GM19238 (cell line): ENCODE measurements around the gene TAS2R41.

Experiments
- DNase-seq: peaks from one replicate; pipeline ENCODE4 v3.0.0; 2011; ENCODE audit warnings: low spot score; ENCODE audit not compliant: insufficient read length

The TAS2R41 gene, protein sequence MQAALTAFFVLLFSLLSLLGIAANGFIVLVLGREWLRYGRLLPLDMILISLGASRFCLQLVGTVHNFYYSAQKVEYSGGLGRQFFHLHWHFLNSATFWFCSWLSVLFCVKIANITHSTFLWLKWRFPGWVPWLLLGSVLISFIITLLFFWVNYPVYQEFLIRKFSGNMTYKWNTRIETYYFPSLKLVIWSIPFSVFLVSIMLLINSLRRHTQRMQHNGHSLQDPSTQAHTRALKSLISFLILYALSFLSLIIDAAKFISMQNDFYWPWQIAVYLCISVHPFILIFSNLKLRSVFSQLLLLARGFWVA

DNA sequence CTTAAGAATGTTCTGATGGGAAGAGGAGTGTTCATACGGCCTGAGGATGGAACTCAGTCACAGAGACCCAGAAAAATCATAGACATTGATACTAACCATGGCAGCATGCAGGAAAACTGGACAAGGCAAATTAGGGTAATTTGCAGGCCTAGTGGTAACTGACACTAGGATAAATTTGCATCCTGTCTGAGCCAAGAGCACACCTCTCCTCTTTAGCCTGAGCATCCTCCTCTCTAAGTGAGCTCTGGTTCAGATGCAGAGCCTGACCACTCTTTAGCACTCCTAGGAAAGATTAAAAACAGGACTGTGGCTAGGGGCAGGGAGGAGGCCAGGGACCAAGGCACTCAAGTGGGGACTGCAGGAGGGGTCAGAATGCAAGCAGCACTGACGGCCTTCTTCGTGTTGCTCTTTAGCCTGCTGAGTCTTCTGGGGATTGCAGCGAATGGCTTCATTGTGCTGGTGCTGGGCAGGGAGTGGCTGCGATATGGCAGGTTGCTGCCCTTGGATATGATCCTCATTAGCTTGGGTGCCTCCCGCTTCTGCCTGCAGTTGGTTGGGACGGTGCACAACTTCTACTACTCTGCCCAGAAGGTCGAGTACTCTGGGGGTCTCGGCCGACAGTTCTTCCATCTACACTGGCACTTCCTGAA is at the start of gene TAS2R41:
TAS2R41 (plus strand) TSS at position 373 of the 650 bp plus-strand sequence; CDS start at position 373, 0 bp downstream.
- DNase-seq, result no peak

- no peak for DNase-seq
These were observed 47.6 kb upstream of the TAS2R41 start for GRCh38 chr7:143429770-143430698.

GRCh38 chr7:143431109-143431508 is 46.6 kb upstream of the TAS2R41 start:
- DNase-seq, result no peak

DNA sequence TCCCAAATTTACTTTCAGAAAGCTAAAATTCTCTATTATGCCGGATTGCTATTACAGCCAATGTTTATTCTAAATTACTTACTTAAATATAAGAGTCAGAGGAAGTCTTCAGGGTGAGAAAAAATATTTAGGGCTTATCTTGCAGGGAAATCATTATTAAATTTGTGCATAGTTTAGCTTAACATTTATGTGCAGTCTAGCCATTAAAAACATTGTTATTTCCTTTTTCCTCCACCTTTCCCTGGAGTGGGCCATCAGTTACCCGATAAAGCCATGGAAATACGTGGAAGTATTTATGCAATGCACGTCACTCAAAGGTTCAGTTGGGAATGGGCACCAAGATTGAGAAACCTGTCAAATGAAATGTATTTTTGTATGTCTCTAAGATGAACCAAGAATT is 43.9 kb upstream of the TAS2R41 start:
- DNase-seq, result no peak

DNA sequence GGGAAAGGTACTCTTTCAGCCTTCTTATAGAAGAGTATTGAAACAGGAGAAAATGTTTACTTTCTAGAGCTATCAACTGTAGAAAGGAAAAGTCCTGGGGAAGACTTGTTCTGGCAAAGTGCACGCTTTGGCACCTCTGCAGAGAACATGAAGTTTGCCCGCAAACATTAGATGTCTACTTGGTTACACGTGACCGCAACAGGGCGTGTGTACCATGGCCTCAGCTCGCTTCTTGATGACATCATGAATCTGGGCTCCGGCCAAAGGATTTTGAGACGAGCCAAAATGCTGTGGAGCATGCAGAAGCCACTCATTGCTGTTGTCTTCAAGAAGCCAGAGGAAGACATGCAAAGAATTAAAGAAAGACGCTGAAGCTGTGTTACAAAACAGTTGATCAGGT is 43.0 kb upstream of the TAS2R41 start:
- DNase-seq, result no peak

GRCh38 chr7:143435266-143435665 is 42.4 kb upstream of the TAS2R41 start:
- no peak for DNase-seq

GRCh38 chr7:143436325-143436946 is 41.2 kb upstream of the TAS2R41 start:
- no peak for DNase-seq

DNA sequence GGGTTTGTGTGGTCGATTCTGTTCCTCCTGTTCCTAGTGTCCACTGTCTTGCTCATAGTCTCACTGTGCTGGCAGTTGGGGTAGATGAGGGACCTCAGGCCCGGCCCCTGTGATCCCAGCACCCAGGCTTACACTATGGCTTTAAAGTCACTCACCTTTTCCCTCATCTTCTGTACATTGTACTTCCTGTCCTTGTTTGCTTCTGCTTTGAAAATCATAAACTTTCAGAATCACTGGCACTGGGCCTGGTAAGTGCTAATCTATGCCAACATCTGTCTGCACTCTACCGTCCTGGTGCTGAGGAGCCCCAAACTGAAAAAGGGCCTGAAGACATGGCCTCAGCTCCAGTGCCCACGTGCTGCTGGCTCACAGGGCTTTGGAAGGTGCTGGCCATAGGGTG is 40.1 kb upstream of the TAS2R41 start:
- DNase-seq, result no peak

DNA sequence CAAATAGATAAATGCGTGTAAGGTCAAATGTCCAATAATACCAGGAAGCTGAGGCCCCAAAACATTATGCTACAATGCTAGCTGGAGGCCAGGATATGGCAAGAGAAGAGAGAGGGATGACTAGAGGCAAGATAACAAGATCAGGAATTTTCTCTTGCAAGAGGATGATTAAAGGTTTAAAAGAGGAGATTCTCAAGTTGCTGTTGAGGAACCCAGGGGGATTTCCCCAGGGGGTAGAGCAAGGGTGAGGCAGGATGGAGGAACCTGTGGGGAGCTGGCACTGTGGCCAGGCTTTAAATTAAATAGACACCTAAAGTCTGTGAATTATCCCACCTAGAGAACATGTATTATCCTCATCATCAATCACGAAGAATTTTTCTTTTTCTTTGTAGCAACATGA is 37.8 kb upstream of the TAS2R41 start:
- no peak for DNase-seq

- DNase-seq, result no peak
These were observed 34.5 kb upstream of the TAS2R41 start, which contains the start of gene TAS2R60 for GRCh38 chr7:143443153-143443552. TAS2R60 (plus strand) TSS chr7:143443453; CDS start chr7:143443453, 0 bp downstream.

DNA sequence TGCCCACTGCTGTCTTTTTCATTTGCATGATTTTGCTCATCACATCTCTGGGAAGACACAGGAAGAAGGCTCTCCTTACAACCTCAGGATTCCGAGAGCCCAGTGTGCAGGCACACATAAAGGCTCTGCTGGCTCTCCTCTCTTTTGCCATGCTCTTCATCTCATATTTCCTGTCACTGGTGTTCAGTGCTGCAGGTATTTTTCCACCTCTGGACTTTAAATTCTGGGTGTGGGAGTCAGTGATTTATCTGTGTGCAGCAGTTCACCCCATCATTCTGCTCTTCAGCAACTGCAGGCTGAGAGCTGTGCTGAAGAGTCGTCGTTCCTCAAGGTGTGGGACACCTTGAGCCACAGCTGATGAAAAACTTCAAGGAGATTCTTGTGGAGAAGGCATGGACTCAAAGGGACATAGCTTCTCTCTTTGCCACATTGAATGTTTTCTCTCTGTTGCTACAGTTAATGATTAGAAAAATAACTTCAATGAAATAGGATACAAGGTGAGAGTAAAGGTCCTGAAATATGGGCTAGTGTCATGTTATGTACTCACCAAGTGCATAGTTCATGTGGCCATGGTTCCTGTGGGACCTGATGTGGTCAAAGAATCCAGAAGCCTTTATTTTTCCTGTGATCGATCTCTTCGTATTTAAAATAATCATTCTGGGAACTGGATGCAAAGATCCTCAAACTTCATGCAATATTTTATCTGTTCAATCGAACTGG is 33.5 kb upstream of the TAS2R41 start:
- no peak for DNase-seq

DNA sequence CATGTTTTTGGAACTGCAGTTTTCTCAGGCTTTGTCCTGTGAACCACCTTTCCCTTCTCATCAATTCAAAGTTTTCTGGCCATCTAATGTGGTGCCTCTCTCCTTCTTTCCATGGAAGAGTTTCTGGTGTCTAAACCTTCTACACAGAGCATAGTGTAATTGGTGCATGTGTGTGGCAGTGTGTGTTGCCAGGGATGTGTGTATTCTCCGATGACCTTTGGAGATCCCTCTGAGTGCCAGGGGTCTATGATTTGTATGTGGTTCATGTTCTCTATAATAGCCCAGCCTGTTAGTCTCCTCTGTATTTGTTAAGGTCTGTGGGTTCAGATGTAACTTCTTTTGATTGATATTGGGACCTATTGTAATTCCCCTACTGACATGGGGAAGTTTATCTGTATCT is 32.9 kb upstream of the TAS2R41 start:
- DNase-seq, result no peak

- DNase-seq, result no peak
These were observed 30.2 kb upstream of the TAS2R41 start for GRCh38 chr7:143447466-143447865.

DNA sequence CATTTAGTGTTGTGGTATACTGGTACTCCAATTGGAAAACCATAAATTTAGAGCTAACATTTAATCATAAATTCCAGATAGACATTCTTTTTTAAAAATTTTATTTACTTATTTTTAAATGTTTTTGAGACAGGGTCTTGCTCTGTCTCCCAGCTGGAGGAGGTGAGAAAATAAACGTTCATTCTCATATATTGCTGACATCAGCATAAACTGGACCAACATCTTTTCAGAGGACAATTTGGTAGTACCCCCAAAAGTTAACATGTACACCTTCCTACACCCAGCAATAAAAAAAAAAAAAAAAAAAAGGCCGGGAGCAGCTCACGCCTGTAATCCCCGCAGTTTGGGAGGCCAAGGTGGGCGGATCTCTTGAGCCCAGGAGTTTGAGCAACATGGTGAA is 29.2 kb upstream of the TAS2R41 start:
- no peak for DNase-seq

GRCh38 chr7:143449793-143450192 is 27.9 kb upstream of the TAS2R41 start:
- DNase-seq, result no peak

GRCh38 chr7:143451122-143451521 is 26.6 kb upstream of the TAS2R41 start:
- DNase-seq, result no peak

GRCh38 chr7:143451746-143452145 is 25.9 kb upstream of the TAS2R41 start:
- no peak for DNase-seq

- DNase-seq, result no peak
These were observed 25.2 kb upstream of the TAS2R41 start for GRCh38 chr7:143452495-143452894.

- no peak for DNase-seq
These were observed 23.5 kb upstream of the TAS2R41 start for GRCh38 chr7:143454091-143454680.

DNA sequence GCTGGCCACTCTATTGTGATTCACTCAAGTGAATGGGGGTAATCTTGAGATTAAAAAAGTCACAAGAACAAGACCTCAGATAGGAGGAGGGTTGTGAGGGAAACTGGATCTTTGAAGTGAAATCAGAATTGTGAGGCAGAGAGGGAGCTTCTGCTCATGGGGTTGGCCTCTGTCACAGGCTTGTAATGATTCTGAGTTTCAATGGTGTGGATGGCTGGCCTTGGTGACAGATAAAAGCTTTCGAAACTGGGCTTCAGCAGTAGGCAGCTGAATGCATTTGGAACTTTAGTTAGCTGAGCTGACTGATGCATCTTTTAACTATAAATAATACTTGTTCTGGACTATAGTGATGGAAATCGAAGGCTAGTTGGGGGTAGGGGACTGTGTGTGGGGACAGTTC is 22.2 kb upstream of the TAS2R41 start:
- no peak for DNase-seq
